KBM-7 (cell line): Measurements from ENCODE around the gene IGF2R.
"Not testable (repeated sequence)": the region's sequence is repeated elsewhere in the genome, so short reads cannot be mapped to it uniquely, and the experiment has no call there.

Experiments
- DNase-seq: peaks from one replicate; pipeline ENCODE4 v3.0.0-alpha.2; 2015
- in situ Hi-C: fragments of 300-500 bp; cut with MboI; formaldehyde crosslinking; loops from 2 replicates; pipeline ENCODE4 v1.14.3; 2020; ENCODE audit warnings: low sequenced_read_pairs, low pct_unique_long_range_greater_than_20kb, mixed read lengths

IGF2R gene

GRCh38 chr6:160125105-160125504, 156.2 kb downstream of the IGF2R start:
- in situ Hi-C loops, DNase-seq: not testable (repeated sequence)

GRCh38 chr6:160127270-160128124, 158.6 kb downstream of the IGF2R start:
- in situ Hi-C loops, result no loop called here
- no peak for DNase-seq

- DNase-seq, result no peak
- in situ Hi-C loops, result no loop called here
Observed at GRCh38 chr6:160128125-160128683, 159.3 kb downstream of the IGF2R start.

GRCh38 chr6:160128879-160129516, 160.1 kb downstream of the IGF2R start:
- in situ Hi-C loops, result no loop called here
- no peak for DNase-seq

- in situ Hi-C loops, result no loop called here
- DNase-seq, result no peak
Observed at GRCh38 chr6:160129881-160130615, 161.2 kb downstream of the IGF2R start.

GRCh38 chr6:160130729-160131484, 162.0 kb downstream of the IGF2R start:
- in situ Hi-C loops, result no loop called here
- DNase-seq, result no peak

- in situ Hi-C loops, result no loop called here
- no peak for DNase-seq
Observed at GRCh38 chr6:160131636-160132296, 162.9 kb downstream of the IGF2R start.

GRCh38 chr6:160132297-160132637, 163.4 kb downstream of the IGF2R start:
- in situ Hi-C loops, result no loop called here
- DNase-seq, result no peak

- no peak for DNase-seq
- in situ Hi-C loops, result no loop called here
Observed at GRCh38 chr6:160132776-160133338, 164.0 kb downstream of the IGF2R start.

- in situ Hi-C loops, result no loop called here
Observed at GRCh38 chr6:160133441-160134336, 164.8 kb downstream of the IGF2R start.

GRCh38 chr6:160134337-160134751, 165.5 kb downstream of the IGF2R start:
- in situ Hi-C loops, DNase-seq: not testable (repeated sequence)

More at GRCh38 chr6:160133441-160134336, 164.8 kb downstream of the IGF2R start:
- no peak for DNase-seq

GRCh38 chr6:160134779-160135547, 166.1 kb downstream of the IGF2R start:
- in situ Hi-C loops, result no loop called here
- DNase-seq, result no peak

GRCh38 chr6:160135907-160136655, 167.2 kb downstream of the IGF2R start:
- in situ Hi-C loops, result no loop called here
- no peak for DNase-seq

- in situ Hi-C loops, result no loop called here
- no peak for DNase-seq
Observed at GRCh38 chr6:160137130-160137988, 168.5 kb downstream of the IGF2R start.
